HG02973 (cell line): ENCODE results near the gene CYTH1.

Experiments
- ATAC-seq: cut with Tn5 transposase; IDR thresholded peaks from one replicate; pipeline ENCODE4 v1.9.1; 2021; ENCODE audit warnings: moderate library complexity; ENCODE audit not compliant: unreplicated experiment

Gene CYTH1

GRCh38 chr17:78696016-78696982, 85.8 kb downstream of the CYTH1 start:
- no peak for ATAC-seq

- ATAC-seq = no peak
These were observed 87.1 kb downstream of the CYTH1 start for GRCh38 chr17:78694805-78695531.

- no peak for ATAC-seq
These were observed 88.6 kb downstream of the CYTH1 start for GRCh38 chr17:78693346-78694083.

- ATAC-seq = no peak
These were observed 89.5 kb downstream of the CYTH1 start for GRCh38 chr17:78692460-78693010.

- ATAC-seq = no peak
These were observed 93.0 kb downstream of the CYTH1 start for GRCh38 chr17:78689029-78689428.

GRCh38 chr17:78687944-78688343, 94.1 kb downstream of the CYTH1 start:
- ATAC-seq = no peak

GRCh38 chr17:78687125-78687524, 94.9 kb downstream of the CYTH1 start:
- no peak for ATAC-seq

GRCh38 chr17:78684026-78684425, 98.0 kb downstream of the CYTH1 start:
- no peak for ATAC-seq

GRCh38 chr17:78683408-78683961, 98.6 kb downstream of the CYTH1 start:
- no peak for ATAC-seq

- ATAC-seq = no peak
These were observed 99.7 kb downstream of the CYTH1 start for GRCh38 chr17:78682363-78682762.

- no peak for ATAC-seq
These were observed 101.6 kb downstream of the CYTH1 start for GRCh38 chr17:78680436-78680835.

GRCh38 chr17:78679495-78680395, 102.3 kb downstream of the CYTH1 start:
- no peak for ATAC-seq

- no peak for ATAC-seq
These were observed 103.4 kb downstream of the CYTH1 start for GRCh38 chr17:78678711-78679110.

- ATAC-seq = no peak
These were observed 103.9 kb downstream of the CYTH1 start for GRCh38 chr17:78678222-78678557.

GRCh38 chr17:78677303-78678221, 104.5 kb downstream of the CYTH1 start:
- no peak for ATAC-seq

GRCh38 chr17:78676412-78677302, 105.4 kb downstream of the CYTH1 start:
- ATAC-seq = no peak

GRCh38 chr17:78675836-78676235, 106.2 kb downstream of the CYTH1 start:
- ATAC-seq = no peak

- no peak for ATAC-seq
These were observed 106.8 kb downstream of the CYTH1 start for GRCh38 chr17:78675316-78675616.
